ENCODE measurements around the gene RNF181. TPM values are rescaled to one million over a fixed set of nuclear protein-coding genes. Genes with fewer than 3 reads are reported as not detected.
A peak's percentile ranks its signal among the peaks of the same experiment; 100 is the strongest.
"Not testable (repeated sequence)": the region's sequence is repeated elsewhere in the genome, so short reads cannot be mapped to it uniquely, and the experiment has no call there.

RNF181 gene
- total RNA-seq, 2 donors from 2014 or later: 78.8 to 84.2 TPM

DNA sequence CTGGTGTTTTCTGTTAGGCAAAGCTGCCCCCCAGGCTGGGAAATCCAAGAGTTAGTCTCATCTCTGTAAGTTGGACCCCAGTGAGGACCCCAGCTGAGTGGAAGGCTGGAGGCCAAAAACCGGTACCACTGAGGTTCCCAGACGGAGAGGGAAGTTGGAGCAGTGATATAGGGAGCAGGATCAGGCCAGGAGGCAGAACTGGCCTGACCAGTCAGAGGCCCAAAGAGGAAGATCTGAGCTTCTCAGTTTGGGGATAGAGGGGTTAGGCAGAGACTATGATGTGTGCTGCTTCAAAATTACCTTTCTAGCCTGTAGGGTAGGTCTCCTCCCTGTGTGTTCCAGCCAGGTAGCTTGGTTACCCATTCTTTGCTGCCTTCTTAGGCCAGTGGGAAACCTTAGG, 4.6 kb upstream of the RNF181 start:
- ATAC-seq (no peak), DNase-seq (peak in 1 of 2 donors; percentile 1)
- intact Hi-C loops (cut with DNase I, micrococcal nuclease): no loop called here

DNA sequence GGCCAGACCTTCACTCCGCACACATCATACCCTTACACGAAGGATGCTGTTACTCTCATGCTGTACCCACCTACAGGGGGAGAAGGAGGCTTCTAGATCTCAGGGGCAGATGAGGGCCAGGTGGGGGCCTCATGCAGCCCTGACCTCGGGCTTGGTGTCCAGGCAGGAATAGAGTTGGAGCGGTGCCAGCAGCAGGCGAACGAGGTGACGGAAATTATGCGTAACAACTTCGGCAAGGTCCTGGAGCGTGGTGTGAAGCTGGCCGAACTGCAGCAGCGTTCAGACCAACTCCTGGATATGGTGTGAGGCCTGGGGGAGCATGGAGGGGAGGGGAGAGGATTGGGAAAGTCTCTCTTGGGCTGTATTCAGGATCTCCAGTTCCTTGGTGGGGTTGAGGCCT, 4.0 kb upstream of the RNF181 start:
- ATAC-seq (no peak), DNase-seq (no peak)

DNA sequence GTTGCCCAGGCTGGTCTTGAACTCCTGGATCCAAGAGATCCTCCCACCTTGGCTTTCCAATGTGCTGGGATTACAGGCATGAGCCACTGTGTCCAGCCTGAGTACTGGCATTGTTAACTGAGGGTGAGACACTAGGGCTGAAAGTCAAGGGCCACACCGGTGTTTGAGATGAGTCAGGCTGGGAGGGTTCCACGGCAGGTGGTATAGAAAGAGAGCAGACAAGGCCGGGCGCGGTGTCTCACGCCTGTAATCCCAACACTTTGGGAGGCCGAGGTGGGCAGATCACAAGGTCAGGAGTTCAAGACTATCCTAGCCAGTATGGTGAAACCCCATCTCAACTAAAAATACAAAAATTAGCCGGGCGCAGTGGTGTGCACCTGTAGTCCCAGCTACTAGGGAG, 3.2 kb upstream of the RNF181 start:
- ATAC-seq; DNase-seq; intact Hi-C loops (cut with DNase I, micrococcal nuclease): not testable (repeated sequence)

More for the DNA sequence above, 4.0 kb upstream of the RNF181 start:
- intact Hi-C loops (cut with DNase I, micrococcal nuclease): no loop called here

DNA sequence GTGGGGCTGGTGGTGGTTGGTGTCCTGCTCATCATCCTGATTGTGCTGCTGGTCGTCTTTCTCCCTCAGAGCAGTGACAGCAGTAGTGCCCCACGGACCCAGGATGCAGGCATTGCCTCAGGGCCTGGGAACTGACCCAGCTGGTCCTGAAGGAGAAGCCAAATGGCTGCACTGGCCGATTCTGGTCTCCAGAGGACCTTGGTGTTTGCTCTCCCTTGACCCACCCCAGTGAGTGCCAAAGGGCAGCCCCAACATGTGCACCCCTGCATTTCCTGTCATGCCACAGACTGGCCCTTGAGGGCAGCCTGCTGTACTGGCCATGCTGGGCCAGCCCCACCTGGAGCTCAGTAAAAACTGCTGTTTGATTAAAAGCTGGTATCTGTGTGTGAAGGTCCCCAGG, 2.5 kb upstream of the RNF181 start:
- ATAC-seq: no peak
- DNase-seq: no peak
- intact Hi-C loops (cut with DNase I, micrococcal nuclease): no loop called here

DNA sequence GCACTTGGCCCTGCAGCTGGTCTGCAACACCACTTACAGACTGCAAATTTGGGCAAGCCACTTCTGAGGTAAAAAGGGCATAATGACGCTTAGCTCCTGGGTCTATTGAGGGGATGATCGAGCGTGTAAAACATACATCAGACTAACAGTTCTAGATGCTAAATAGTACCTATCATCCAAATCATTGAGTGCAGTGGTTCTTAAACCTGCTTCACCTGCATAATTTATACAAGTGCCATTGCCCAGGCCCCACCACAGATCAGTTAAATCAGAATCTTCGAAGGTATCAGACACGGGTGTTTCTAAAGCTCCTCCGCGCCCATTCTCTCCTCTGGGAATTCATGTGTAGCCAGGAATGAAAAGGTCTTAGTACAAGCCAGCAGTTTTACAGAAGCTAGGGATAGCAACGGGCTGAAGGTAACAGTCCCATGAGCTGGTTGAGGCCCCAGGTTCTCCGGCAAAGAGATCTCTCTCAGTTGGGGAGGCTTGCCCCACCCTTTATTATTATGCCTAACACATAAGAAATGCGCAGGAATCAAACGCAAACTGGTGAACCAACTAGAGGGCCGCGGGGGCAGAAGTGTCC, 737 bp upstream of the RNF181 start:
- DNase-seq: no peak
- intact Hi-C loops (cut with DNase I, micrococcal nuclease): no loop called here
- ATAC-seq: no peak

DNA sequence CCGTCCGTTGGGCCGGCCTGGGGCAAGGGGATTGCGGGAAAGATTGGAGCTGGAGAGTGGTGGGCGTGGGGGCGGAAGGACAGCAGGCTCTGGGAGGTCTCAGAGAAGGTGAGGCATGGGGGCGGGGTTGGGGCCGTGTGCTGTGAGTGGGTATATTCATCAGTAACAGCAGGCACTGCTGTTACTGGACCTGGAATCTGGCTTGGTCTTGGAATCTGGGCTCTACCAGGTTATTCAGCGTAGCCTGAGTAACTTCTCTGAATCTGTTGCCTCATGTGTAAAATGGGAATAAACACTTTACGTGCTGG, 435 bp downstream of the RNF181 start:
- DNase-seq: no peak
- peak; percentile 9 for ATAC-seq
- intact Hi-C loops (cut with DNase I, micrococcal nuclease): no loop called here

DNA sequence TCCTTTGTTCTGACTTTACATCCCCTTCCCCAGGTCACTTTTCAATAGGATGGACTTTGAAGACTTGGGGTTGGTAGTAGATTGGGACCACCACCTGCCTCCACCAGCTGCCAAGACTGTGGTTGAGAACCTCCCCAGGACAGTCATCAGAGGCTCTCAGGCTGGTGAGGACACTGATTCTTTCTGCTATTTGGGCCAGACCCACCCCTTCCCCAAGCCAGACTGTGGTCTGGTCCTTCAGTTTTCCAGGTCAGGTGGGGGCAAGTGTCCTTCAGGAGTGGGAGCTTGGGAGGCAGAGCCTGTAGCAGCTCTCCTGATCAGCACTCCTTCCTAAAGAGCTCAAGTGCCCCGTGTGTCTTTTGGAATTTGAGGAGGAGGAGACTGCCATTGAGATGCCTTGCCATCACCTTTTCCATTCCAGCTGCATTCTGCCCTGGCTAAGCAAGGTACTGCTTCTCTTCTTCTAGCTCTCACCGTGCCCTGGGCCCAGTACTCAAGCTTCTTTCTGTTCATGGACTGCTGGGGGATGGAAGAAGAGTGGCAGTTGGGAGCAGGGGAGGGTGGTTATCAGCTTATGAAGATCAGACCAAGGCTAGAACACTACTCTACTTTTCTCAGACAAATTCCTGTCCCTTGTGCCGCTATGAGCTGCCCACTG, 1.1 kb downstream of the RNF181 start:
- ATAC-seq (no peak), DNase-seq (no peak)
- intact Hi-C loops (cut with DNase I, micrococcal nuclease): no loop called here

DNA sequence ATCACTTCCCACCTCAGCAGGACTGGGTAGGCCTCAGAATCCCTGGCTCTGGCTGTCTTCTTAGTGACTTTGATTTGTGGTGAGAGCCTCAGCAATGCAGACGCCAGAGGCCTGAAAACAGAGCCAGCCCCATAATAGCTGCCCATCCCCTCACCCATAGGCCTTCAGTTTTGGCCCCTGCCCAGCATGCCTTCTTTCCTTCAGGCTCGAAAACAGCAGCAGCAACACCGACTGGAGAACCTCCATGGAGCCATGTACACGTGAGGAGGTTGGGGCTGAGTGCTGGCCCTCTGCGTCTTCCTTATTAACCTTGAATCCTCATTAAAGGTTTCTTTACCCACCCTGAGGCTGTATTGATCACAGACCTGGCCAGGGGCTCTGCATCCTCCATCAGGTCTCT, 1.7 kb downstream of the RNF181 start:
- intact Hi-C loops (cut with DNase I, micrococcal nuclease): no loop called here
- ATAC-seq (no peak), DNase-seq (no peak)

DNA sequence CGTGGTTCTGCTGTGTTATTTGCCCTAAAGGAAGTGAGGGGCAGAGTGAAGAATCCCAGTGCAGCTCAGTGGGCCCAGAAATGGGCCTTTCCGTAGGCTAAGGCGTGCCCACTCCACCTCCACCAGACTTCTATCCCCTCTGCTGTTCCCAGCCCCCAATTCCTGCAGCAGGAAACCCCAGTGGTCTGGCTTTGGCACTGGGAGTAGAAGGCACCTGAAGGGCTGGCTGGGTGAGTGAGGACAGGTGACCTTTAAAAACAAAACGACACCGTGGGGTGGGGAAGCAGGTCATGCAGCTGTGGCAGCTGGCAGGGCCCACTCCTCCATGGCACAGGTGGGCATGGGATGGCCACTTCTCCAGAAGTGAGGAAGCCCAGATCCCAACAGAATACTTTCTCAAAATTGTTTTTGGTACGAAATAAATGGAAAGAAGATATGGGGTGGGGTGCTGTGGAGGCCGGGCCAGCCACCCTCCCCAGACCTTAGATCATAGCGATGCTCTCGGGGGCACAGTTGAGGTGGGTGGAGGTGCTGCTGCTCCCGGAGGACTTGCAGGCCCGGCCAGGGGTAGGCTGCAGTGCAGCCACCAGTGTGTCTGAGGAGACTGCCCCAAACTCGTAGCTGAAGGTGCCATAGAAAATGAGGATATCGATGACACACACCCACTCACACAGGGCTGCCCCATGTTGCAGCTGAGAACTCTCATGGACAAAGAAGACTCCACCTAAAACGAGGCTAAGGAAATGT, 3.2 kb downstream of the RNF181 start:
- ATAC-seq: no peak
- no peak for DNase-seq
- intact Hi-C loops (cut with DNase I, micrococcal nuclease): no loop called here

DNA sequence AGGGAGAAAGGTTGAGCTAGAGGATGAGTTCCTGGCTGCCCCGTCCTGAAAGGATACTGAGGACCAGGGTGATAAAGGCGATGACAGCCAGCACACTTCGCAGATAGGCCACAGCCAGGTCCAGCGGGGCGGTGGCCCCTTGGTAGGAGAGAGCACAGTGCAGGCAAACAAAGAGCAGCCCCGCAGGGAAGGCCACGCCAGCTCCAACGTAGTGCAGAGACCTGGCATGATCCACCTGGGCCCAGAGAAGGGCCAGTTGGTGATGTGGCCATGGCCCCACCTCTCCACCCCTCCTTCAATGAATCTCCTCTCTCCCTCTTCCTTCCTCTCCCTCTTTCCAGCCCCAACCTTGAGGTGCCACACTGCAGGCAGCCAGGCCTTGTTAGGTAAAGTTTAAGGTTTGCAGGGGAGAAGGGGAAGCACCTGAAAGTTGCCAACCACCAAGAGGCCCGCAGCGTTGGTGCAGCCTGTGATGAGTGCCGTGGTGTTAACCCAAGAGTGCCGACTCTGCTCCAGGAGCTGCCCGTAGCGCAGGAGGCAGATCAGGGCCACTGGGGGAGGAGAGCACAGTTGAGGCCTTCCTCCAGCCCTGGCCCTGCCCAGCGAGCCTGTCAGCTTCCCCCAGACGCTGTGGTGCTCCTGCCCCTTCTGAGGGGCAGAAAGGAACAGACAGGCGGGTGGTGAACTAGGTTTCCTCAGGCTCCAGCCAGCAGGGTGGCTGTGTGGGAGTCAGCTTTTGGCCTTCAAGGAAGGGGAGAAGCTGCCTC, 4.1 kb downstream of the RNF181 start:
- no peak for DNase-seq
- intact Hi-C loops (cut with DNase I, micrococcal nuclease): no loop called here
- no peak for ATAC-seq

DNA sequence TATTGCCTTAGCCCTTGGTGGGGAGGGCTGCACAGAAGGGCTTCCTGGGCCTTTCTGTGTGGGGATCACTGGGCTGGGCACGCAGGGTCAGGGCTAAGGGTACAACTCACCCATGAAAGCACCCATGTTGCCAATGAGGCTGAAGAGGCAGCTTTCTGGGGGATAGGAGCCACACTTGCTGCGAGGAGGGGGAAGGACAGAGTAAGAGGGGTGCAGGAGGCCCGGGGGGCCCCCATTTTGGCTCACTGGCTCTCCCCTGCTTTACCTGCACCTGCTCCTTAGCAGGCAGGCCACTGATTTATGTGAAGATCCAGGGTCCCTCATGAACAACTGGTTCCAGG, 4.7 kb downstream of the RNF181 start:
- intact Hi-C loops (cut with DNase I, micrococcal nuclease): no loop called here
- no peak for DNase-seq

DNA sequence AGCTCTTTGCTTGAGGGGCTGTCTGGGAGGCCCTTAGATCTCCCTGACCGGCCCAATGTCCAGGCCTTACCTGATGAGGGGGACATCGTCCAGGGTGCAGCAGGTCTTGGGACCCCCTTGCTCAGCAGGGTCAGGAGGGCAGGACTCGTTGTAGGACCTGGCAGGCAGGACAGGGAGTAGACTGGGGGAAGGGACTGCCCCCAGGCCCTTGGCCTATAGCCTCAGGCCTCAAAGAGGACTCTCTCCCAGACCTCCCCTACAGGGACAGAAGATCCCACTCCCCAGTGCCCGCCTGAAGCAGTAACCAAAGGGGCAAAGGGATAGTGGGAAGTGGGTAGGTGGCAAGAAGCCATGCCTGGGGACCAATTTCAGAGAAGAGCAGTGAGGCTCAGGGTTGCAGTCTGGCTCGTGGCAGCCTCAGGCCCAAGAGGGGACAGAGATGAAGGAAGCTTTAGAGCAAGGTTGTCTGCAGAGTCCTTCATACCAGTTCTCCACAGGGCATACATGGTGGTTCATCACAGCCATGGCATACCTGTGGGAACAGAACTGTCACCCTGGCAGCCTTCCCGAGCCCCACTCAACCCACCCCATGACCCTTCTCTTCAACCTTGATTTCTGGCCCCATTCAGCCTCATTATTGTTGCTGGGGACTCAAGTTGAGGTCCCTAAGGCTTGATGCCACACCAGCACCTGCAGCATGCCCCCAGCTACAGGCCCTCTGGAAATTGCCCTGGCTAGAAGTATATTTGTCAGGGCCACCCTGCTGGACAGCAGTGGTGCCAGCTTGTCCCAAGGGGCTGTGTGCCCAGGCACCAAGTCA, 5.6 kb downstream of the RNF181 start:
- ATAC-seq: no peak
- intact Hi-C loops (cut with DNase I, micrococcal nuclease): no loop called here
- no peak for DNase-seq

More for the DNA sequence above, 4.7 kb downstream of the RNF181 start:
- no peak for ATAC-seq

DNA sequence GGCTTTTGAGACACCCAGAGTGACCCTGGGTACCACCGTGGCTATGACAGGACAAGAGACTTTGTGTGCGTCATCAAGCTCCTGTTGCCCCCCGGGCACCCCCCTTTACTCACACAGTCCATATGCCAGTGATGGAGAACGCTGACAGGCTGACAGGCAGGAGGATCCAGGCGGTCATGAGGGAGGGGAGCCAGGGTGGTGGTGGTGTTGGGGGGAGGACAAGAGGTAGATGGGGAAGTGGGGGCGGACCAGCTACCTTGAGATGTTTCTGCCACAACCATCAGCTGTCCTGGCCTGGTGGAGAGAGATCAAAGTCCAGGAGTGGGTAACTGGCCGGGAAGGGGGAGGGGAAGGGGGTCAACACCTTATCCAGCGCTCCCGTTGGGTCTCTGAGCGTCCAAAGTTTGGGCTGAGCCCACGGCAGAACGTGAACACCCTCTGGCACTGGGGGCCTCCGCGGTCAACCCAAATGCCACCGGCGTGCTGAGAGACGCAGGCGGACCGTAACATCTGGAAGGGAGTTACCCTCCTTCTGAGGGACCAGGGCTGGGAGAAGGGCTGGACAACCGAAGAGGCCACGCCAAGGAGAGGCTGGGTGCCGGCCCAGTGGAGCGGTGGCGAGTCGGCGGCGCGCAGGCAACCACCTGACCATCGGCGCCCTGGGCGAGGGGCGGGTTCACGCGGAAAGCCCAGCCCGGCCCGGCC, 6.4 kb downstream of the RNF181 start:
- ATAC-seq (peak; percentile 60), DNase-seq (peak; percentile 69 to 80)
- intact Hi-C loops (cut with DNase I, micrococcal nuclease): no loop called here

DNA sequence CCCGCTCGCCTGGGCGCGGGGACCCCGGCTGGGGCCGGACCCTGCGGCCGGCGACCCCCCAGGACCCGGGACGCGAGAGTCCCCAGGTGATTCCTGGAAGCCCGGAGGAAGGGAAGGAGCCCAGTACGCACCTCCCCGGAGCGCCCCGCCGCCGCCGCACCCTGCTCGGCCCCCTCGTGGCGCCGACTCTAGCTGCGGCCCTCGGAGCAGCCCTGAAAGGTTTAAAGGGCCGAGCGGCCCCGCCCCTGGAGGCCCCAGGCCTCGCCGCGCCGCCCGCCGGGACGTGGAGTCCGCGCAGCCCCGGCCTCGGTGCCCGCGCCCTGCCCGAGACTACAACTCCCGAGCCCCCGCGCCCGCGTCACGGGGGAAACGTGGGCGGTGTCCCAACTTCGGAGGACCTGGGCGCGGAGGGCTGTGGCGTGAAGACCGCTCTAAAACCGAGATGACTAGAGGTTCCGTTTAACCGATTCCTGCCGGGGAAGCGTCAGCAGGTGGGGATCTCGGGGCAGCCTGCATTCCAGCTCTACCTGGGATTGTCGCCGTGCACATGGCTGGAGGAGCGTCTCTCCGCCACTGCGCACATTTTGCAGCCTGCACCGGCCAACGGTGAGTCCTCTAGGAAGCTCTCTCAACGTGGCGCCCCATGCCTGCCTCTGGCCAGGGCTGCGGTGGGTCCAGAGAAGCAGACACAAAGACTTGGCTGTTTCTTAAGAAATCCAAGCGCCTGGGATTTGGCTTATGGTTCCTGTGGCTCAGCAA, 7.1 kb downstream of the RNF181 start, which contains the start of gene TMEM150A:
Gene TMEM150A, minus strand, starts transcription at position 223 of the 759 bp plus-strand sequence. CDS start 750 bp downstream, outside the sequence.
- DNase-seq (peak; percentile 93 to 96), ATAC-seq (peak; percentile 91)
- intact Hi-C loops (cut with DNase I, micrococcal nuclease): no loop called here

DNA sequence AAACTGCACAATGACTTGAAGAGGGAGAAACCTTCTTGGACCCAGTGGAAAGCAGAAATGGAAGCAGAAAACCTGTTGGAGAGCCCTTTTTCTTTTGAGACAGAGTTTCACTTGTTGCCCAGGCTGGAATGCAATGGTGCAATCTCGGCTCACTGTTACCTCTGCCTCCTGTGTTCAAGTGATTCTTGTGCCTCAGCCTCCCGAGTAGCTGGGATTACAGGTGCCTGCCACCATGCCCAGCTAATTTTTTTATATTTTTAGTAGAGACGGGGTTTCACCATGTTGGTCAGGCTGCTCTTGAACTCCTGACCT, 8.5 kb downstream of the RNF181 start:
- ATAC-seq; intact Hi-C loops (cut with DNase I, micrococcal nuclease); DNase-seq: not testable (repeated sequence)

DNA sequence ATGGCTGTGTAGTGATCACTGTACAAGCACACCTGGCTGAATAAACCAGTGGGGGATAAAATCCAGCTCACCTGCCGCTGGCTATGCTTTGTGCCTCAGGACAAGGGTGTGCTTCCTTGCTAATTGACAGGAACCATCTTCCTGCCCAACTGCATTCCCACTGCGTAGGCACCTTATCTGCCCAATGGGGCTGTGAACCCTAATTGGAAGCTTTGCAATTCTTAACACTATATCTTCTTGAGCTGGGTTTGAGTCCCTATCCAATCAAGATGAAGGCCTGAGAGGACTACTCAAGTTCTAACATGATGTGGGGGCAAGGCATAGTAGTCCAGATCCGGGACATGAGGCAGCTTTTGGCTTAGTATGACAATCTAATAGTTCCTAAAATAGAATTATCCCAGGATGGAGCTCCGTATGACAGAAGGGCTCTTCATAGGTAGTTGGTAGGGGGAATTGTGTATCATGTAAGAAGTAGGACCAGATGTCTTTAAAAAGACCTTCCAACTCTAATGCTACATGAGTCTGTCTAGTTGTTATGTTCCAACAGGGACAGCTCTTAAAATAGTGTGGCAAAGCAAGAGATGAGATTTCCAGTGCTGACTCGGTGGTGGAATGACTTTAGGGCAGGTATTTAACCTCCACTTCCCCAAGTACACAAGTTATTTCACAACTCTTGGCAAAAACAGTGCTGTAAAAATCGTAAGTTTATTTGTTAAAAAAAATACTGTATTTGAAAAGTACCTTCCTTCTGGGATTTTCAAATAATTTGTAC, 9.2 kb downstream of the RNF181 start:
- DNase-seq: peak in 1 of 2 donors; percentile 6
- intact Hi-C loops (cut with DNase I, micrococcal nuclease): no loop called here

More for the DNA sequence above, 9.2 kb downstream of the RNF181 start:
- no peak for ATAC-seq

All from left colon (tissue), 2 donors.